Measurements from ENCODE around the gene NANP. TPM values are rescaled to one million over a fixed set of nuclear protein-coding genes. Genes with fewer than 3 reads are reported as not detected.

Gene NANP
- polyA plus RNA-seq, 4 donors = 5.5 to 5.9 (median 5.8) TPM

DNA sequence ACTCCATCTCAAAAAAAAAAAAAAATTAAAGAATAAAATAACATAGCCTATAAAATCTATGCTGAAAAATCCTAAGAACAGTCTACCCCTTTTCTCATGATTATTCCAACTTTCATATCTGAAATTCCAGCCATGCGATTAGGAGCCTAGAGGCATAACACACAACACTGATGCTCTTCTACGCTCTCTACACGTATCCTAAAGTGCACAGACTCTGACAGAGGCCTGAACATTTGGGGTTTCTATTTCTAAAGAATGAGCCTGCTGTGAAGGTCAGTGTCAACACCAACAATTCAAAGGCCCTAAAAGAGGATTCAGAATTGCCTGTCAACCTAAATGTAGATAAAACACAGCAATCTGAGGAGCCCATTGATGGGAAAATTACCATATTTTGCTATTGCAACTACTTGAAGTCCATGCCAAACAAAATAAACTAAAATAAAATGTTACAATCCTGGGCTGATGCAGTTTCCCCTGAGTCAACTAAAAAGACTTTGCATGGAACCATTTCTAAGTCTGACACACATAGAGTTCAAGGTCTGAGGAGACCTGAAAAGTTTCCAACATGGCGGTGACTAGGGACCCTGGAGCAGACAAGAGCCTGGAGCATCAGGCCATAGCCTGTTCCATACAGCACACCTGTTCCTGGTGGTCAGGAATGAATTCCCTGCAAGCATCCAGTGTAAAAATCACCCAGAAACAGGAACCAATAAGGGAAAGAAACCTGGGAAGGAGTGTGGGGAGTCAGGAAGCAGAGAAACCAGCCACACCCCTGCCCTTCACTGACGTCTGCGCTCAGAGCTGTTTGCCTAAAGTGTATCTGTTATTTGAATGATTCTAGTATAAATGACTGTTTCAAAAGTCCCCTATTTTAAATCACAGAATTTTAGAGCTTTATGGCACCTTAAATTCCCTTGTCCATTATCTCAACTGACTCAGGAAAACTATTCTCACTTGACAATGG is 50.2 kb downstream of the NANP start:
- DNase-seq (ENCODE audit: low read depth in 4 of 4, low spot score in 2 of 4) = no peak

DNA sequence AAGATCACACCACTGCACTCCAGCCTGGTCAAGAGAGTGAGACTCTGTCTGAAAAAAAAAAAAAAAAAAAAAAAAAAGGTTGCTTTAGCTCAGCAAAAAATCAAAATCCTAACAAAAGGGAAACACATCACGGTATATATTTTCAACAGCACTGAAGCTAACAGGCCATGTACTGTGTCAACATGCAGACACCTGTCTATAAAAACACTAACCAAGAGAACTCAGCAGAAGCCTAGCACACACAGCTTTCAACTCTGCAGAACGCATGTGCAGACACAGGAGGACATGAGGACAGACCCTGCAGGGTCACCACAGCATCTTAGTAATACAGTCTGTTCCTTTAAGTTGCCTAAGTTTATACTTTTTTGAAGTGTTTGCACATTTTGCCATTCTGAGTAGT is 52.0 kb downstream of the NANP start:
- no peak for DNase-seq (ENCODE audit: low read depth in 4 of 4, low spot score in 2 of 4)

DNA sequence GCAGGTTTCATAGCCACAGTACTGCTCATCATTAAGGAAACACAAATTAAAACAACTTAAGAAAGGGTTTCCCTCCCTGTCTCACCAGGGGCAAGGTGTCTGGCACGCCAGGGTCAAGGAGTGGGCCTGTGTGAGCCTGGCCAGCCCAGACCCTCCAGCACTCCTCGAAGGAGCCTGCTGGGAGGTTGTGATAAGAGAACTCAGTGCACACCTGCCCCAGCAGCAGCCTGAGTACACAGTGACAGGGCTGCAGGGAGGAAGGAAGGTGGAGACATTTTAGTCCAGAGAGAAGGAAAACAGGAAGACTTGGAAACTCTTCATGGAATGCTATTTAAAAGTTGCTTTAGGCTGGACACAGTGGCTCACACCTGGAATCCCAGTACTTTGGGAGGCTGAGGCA is 52.6 kb downstream of the NANP start:
- DNase-seq (ENCODE audit: low read depth in 4 of 4, low spot score in 2 of 4) = no peak

DNA sequence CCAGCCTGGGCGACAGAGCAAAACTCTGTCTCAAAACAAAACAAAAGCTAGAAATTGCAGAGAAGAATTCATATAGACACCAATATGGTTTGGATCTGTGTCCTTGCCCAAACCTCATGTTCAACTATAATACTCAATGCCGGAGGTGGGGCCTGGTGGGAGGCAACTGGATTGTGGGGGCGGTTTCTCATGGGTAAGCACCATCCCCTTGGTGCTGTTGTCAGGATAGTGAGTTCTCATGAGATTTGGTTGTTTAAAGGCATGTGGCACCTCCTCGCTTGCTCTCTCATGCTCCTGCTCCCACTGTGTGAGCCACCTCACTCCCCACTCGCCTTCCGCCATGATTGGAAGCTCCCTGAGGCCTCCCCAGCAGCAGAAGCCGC is 53.7 kb downstream of the NANP start:
- no peak for DNase-seq (ENCODE audit: low read depth in 4 of 4, low spot score in 2 of 4)

DNA sequence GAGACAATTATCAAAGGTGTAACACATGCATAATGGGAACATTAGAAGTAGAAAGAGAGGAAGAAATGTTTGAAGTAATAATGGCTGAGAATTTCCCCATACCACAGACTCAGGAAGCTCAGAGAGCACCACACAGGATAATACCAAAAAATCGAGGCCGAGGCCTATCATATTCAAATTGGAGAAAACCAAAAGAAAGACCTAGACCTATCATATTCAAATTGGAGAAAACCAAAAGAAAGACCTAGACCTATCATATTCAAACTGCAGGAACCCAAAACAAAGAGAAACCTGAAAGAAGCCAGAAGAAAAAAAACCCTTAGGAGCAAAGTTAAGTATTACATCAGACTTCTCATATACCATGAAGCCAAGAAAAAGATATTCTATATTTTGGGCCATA is 56.5 kb downstream of the NANP start:
- no peak for DNase-seq (ENCODE audit: low read depth in 4 of 4, low spot score in 2 of 4)

DNA sequence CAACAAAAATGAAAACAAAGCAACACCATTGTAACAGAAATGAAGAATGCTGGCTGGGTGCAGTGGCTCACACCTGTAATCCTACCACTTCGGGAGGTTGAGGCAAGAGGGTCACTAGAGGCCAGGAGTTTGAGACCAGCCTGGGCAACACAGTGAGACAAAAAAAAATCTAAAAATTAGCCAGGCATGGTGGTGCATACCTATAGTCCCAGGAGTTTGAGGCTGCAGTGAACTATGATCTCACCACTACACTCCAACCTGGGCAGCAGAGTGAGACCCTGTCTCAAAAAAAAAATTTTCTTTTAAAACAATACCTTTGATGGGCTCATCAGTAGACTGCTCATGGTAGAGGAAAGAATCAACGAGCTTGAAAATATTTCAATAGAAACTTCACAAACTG is 57.0 kb downstream of the NANP start:
- DNase-seq (ENCODE audit: low read depth in 4 of 4, low spot score in 2 of 4) = no peak

DNA sequence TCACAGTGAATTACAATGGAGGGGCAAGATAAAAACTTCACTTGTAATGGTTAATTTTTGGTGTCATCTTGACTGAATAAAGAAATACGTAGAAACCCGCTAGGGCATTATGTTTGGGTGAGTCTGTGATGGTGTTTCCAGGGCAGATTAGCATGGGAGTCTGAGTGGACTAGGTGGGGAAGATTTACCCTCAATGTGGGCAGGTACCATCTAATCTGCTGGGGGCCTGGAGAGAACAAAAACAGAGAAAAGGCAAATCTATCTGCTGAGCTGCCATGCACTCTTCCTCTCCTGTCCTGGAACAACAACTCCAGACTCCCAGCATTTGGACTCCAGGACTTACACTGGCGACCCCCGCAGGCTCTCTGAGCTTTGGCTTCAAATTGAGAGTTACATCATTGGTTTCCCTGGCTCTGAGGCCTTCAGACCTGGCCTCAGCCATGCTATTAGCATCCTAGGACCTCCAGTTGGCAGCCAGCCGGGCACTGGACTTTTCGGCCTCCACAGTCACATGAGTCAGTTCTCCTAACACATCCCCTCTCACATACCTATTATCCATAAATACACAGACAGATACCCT is 58.1 kb downstream of the NANP start:
- DNase-seq (ENCODE audit: low read depth in 4 of 4, low spot score in 2 of 4) = no peak

DNA sequence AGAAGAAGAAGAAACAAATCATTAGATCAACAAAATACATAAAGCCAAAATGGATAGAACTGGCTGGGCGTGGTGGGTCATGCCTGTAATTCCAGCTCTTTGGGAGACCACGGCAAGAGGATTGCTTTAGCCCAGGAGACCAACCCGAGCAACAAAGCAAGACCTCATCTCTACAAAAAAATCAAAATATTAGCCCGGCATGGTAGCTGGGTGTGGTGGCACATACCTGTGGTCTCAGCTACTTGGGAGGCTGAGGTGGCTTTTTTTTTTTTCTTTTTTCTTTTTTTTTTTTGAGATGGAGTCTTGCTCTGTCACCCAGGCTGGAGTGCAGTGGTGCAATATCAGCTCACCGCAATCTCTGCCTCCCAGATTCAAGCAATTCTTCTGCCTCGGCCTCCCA is 59.9 kb downstream of the NANP start:
- no peak for DNase-seq (ENCODE audit: low read depth in 4 of 4, low spot score in 2 of 4)

DNA sequence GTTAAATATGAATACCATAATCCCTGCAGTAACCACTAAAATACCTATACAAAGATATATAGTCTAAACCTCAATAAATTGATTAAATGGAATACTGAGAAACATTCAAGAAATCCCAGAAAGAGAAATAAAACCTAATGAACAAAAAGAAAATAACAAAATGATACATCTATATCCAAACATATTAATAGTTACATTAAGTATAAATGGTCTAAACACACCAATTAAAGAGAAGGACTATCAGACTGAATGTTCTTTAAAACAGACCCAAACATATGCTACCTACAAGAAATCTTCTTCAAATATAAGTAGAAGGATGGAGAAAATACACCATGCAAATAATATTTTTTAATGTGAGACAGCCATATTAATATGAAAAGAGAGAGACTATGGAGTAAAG is 60.5 kb downstream of the NANP start:
- DNase-seq (ENCODE audit: low read depth in 4 of 4, low spot score in 2 of 4) = no peak

Other genes with a start within 250 kb of the NANP start
- 10 to 100 TPM; 47.3 to 61.4 (median 54.6) TPM for gene ABHD12, start 233.2 kb downstream of the NANP start, polyA plus RNA-seq (ENCODE audit: insufficient read length in 4 of 4)
- gene GINS1, start 216.3 kb downstream of the NANP start, polyA plus RNA-seq (ENCODE audit: insufficient read length in 4 of 4) = 10 to 100 TPM; 17.5 to 24.4 (median 20.9) TPM
- 10 to 100 TPM; 32.4 to 65.0 (median 45.4) TPM for gene NINL, start 38.5 kb downstream of the NANP start, polyA plus RNA-seq (ENCODE audit: insufficient read length in 4 of 4)
- 10 to 100 TPM; 21.3 to 39.8 (median 28.1) TPM for gene ZNF337, start 72.8 kb upstream of the NANP start, polyA plus RNA-seq (ENCODE audit: insufficient read length in 4 of 4)

All from left renal cortex interstitium (tissue), 4 donors.